Renal pelvis (tissue), 4 donors: ENCODE measurements around the gene CPM. TPM values are rescaled to one million over a fixed set of nuclear protein-coding genes. Genes with fewer than 3 reads are reported as not detected.

ENCODE experiments used
- DNase-seq: peaks from one replicate; pipeline ENCODE4 v3.0.0-alpha.2; 2013
- polyA plus RNA-seq, 3 donors: library from polyadenylated mRNA; unstranded; fragments of 120-200 nt; gene quantifications; one replicate each; pipeline ENCODE4 v1.2.1, GENCODE V29; 2013; ENCODE audit not compliant: insufficient read length in 3 of 3

The CPM gene
- polyA plus RNA-seq, 3 donors: 20.4 to 37.5 (median 28.5) TPM

DNA sequence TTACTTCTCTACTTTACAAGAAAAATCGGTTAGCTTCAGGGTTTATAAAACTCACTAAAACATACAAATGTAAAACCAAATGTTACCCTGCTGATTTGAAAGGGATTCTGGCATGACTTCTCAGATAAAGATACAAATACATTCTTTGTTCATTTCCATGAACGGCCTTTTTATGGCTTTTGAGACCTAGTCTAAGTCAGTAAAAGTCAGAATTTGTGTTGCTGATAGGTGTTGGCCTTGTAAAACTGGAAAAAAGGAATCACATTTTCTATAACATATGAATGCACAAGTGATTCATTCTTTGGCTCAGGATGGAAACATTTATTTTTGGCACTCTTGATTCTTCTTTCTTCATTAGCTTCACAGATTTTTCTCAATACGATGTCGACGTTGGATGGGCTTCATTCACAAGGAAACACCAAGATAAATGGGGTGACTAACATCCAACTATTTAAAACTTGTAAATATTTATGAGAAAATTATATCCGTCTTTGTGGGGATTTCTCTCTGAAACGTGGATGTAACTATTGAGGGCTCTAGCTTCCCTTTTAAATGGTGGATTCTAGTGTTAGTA is 27.0 kb upstream of the CPM start:
- DNase-seq: no peak

- no peak for DNase-seq
These were observed 26.3 kb upstream of the CPM start for GRCh38 chr12:68959143-68959858.

GRCh38 chr12:68958322-68958721 is 25.4 kb upstream of the CPM start:
- DNase-seq: no peak

DNA sequence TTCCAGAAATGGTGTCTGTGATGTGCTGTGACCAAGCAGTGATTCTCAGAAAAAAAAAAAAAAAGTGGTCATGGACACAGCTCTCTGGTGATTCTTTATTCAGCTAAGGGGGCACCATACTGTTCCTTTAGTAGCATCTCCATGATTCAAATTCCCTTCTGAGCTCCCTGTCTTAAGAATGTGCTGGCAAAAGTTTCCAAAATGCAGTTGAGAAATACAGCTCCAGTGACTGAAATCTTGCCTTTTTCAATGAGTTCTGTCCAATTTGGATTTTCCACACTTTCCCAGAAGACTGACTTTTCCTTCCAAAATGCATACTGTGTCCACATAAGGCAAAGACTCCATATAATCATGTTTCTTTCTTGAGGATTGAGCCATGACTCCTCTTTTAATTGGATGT is 24.3 kb upstream of the CPM start:
- no peak for DNase-seq

DNA sequence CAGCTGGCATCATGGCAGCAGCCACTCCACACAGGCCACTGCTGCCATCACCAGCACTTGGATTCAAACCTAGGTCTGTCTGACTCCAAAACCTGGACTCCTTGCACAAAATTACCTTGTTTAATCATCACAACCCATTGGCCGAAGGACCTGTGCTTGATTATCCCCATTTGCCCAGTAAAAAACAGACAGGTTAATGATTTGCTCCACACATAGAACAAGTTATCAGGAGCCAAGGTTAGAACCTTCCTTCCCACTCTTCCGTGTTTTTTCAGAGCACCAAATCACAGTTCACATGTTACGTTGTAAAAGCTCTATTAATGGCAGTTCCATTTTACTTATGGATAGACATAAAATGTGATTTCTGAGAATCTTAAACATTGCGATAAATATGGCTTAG is 23.5 kb upstream of the CPM start:
- DNase-seq: no peak

GRCh38 chr12:68954811-68955210 is 21.8 kb upstream of the CPM start:
- DNase-seq: no peak

DNA sequence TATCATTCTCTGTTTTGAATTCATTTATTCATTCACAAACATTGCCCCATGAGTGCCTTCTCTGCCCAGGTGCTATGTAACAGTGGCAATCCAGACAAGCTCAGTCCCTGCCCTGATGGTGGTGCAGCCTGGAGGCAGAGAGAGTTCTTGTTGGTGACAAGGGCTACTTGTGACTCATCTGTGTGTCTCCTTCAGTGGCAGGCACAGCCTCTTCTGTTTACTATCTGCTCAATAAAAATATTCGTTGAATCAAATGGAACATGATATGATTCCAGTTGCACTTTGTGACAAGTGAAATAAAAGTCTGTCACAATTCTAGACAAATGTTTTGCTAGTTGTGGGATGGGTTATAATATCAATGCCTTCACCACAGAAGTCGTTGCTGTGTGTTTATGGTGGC is 20.6 kb upstream of the CPM start:
- DNase-seq: no peak

DNA sequence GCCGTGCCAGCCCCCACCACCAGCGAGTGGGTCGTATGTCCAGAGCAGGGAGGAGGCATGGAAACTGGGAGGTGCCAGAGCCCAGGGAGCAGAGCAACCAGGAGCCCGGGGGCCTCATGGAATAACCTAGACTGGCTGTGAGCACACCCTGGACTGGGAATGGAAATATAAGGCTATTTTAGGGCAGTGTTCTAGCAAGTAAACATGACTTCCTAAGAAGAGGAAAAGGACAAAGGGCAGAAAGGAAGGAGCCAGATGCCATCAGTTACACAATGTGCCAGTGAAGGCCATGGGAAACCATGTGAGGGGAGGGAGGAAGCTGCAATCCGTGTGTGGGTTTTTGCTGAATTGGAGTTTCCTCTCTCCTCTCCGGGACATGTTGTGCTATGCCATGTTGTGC is 18.7 kb upstream of the CPM start:
- no peak for DNase-seq

GRCh38 chr12:68950511-68950910 is 17.5 kb upstream of the CPM start:
- DNase-seq: no peak

DNA sequence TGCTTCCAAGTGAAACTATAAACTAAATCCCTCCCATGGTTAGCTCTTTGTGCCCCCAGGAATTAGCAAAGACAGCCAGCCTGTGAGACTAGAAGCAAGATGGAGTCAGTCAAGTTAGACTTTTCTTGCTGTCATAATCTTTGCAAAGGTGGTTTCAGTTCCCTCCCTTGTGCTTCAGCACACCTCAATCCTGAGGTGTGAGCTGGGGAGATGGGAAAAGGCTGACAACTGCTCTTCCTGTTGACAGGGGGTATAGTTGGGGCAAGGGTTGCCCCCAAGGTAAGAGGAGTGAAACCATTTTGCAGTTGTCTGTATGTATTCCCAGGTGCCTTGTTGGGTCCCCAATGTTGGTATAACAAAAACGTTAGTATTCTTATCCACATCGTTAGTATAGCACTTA is 12.3 kb upstream of the CPM start:
- no peak for DNase-seq

DNA sequence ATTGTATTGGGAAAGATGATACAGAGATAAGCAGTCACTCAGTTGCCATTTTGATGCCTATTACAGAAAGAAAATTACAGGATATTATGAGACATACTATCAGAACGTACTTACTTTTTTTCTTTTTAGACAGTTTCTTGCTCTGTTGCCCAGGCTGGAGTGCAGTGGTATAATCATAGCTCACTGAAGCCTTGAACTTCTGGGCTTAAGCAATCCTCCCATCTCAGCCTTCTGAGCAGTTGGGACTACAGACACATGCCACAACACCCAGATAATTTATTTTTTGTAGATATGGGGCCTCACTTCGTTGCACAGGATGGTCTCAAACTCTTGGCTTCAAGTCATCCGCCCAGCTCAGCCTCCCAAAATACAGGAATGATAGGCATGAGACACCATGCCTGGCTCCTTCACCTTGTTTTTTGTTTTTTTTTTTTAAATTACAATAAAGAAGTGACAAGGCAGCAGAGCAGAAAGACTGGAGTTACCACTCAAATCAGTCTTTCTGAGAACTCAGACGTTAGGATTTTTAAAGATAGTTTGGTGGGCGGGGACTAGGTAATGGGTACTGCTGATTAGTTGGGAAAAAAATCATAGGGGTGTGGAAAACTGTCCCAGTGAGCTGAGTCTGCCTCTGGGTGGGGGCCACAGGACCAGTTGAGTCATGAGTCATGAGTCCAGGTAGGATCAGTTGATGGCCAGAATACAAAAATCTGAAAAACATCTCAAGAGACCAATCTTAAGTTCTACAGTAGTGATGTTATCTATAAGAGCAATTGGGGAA is 11.5 kb upstream of the CPM start:
- no peak for DNase-seq

DNA sequence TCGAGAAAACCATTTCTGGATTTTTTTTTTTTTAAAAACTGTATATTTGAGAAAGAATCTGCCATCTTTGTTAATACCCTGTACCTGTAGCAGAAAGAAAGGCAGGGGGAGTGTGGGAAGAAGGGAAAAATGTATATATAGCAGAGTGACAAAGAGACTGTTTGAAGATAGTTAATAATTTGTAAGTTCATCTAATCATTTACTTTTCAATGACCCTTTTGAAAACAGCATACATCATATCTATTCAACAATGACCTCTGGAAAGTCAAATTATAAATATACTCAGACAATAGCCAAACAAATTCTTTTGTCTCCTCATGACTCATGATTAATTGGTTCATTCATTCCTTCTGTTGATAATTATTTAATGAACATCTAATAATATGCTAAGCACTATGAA is 10.9 kb upstream of the CPM start:
- no peak for DNase-seq

DNA sequence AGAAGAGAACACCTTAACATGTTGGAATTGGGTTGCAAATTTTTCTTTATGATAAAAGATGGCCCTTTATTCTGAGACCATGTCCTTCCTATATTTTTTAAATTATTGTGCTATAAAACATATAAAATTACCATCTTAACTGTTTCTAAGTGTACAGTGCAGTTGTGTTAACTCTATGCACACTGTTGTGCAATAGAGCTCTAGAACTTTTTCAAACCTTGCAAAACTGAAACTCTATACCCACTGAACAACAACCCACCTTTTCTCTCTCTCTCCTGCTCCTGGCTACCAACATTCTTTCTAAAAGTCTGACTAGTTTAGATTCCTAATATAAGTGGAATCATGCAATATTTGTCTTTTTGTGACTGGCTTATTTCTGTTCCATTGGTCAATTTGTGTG is 7.8 kb upstream of the CPM start:
- DNase-seq: no peak

GRCh38 chr12:68939505-68939904 is 6.5 kb upstream of the CPM start:
- no peak for DNase-seq

DNA sequence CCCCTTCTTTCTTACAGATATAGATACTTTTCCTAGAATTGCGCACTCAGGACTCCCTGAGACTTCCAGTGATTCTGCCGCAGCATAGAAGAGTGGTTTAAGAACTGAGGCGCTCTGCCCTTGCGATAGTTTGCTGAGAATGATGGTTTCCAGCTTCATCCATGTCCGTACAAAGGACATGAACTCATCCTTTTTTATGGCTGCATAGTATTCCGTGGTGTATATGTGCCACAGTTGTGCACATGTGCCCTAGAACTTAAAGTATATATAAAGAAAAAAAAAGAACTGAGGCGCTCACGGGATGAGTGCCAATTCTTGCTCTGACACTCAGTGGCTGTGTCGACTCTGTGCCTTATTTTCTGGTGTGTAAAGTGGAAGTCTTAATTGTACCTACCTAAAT is 1.4 kb upstream of the CPM start:
- no peak for DNase-seq

DNA sequence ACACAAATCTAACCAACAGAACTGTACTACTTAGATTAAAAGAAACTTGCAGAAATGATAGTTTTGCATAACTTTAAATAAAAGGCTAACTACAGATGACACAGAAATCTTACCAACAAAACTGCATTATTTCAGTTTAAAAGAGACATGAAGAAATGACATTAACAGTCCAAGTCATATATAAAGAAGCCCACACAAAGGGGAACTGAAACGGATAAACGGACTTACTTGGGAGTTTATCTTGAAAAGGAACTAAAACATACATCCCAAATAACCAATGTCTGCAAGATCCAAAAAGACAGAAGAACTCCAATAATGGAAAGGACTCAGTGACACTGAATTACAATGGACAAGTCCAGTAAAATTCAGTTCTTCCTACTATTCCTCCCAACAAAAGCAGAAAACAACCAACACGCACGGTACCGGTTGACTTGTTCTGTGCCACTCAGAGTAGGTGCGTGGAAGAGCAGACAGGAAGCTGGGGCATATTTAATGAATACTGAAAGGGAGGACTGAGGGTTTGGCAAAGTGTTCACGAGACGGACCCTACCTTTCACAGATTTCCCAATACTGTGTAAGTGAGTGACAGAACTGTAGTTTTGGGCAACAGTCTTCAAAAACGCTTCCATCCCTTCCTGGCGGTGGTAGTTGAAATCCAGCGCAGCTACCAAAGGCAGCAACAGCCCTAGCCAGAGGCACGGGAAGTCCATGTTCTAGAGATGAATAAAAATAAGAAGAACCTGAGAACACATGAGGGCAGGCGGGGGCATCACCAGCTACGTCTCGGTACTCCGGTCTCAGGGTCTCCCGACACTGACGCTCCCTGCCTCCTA is 627 bp downstream of the CPM start:
- no peak for DNase-seq

DNA sequence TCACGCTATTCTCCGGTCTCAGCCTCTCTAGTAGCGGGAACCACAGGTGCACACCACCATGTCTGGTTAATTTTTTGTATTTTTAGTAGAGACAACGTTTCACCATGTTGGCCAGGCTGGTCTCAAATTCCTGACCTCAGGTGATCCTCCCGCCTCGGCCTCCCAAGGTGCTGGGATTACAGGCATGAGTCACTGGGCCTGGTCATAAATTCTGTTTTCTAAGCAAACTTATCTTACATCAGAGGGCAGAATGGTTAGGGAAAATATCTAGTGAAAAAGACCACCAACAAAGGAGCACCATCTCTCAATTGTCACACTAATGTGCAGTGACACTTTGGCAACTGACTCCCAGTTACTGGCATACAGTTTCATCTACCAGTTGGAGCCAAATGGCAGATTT is 2.8 kb downstream of the CPM start:
- DNase-seq: no peak

DNA sequence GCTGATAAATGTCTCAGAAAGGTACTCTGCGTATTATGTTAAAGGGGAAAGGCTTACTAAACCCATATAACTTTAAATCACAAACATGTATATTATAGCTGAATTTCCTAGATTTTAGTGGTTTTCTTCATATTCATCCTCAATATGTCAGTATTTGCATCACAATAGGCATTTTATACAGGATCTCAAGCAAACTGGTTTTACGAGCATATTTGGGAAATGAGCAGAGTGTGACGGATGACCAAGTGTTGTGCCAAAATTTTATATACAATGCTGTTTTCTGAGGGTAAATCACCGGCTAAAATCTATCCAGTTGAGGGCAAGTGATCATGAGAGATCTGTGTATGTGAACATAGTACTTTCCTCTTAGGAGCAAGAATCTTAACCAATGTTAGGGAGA is 8.4 kb downstream of the CPM start:
- no peak for DNase-seq

- no peak for DNase-seq
These were observed 13.3 kb downstream of the CPM start for GRCh38 chr12:68919581-68920239.

DNA sequence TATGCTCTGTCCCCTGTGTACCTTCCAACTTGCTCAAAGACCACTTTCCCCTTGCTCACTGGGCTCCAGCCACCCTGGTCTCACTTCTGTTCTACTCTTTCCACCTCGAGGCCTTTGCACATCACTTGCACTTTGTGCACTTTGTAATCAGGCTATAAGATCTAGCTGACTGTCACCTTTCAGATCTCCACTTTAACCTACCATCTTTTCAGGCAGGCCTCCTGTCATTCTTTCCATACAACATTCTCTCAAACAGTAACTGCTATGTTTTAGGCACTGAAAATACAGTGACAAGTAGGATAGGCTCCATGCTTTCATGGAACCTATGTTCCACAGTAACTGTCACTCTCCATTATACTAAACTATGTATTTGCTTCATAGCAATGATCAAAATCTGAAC is 14.0 kb downstream of the CPM start:
- DNase-seq: no peak

- DNase-seq: no peak
These were observed 17.9 kb downstream of the CPM start for GRCh38 chr12:68915055-68915454.

GRCh38 chr12:68913682-68914081 is 19.3 kb downstream of the CPM start:
- no peak for DNase-seq
